Activated CD4-positive, alpha-beta T cell treated with anti-CD3 and anti-CD28 coated beads, Interleukin-2, amount 10 ng/mL, durations not matched to agents 24 days and 14 days (primary cell): ENCODE data around the gene ZMAT3. TPM values are rescaled to one million over a fixed set of nuclear protein-coding genes. Genes with fewer than 3 reads are reported as not detected.
A peak's percentile ranks its signal among the peaks of the same experiment; 100 is the strongest.
"Not testable (repeated sequence)": the region's sequence is repeated elsewhere in the genome, so short reads cannot be mapped to it uniquely, and the experiment has no call there.

Source experiments
- DNase-seq: peaks from one replicate; pipeline ENCODE4 v3.0.0; 2022
- H3K27ac Mint-ChIP-seq: one replicate; pipeline ENCODE4 v1.8.0; 2022; ENCODE audit warnings: mild to moderate bottlenecking, mixed read lengths
- H3K27me3 Mint-ChIP-seq: one replicate; pipeline ENCODE4 v1.8.0; 2022; ENCODE audit warnings: mixed read lengths
- H3K36me3 Mint-ChIP-seq: one replicate; pipeline ENCODE4 v1.8.0; 2022; ENCODE audit warnings: low read depth, mild to moderate bottlenecking, mixed read lengths
- H3K4me1 Mint-ChIP-seq: one replicate; pipeline ENCODE4 v1.8.0; 2021; ENCODE audit warnings: mixed read lengths
- H3K4me3 Mint-ChIP-seq: one replicate; pipeline ENCODE4 v1.8.0; 2022; ENCODE audit warnings: mild to moderate bottlenecking, moderate library complexity, mixed read lengths
- H3K9me3 Mint-ChIP-seq: one replicate; pipeline ENCODE4 v1.8.0; 2021; ENCODE audit warnings: mixed read lengths
- intact Hi-C: fragments of 100-400 bp; cut with micrococcal nuclease; formaldehyde crosslinking; loops from one replicate; pipeline ENCODE4 v1.15.1; 2023
- total RNA-seq: library from RNA; stranded (reverse); gene quantifications from 2 replicates; pipeline ENCODE4 v1.2.3, GENCODE V29; 2022

ZMAT3 gene
- total RNA-seq, 1 donor from 2014 or later: 11.8 TPM

GRCh38 chr3:179046497-179047353 lies 24.9 kb downstream of the ZMAT3 start:
- intact Hi-C loops: no loop called here
- H3K4me3 Mint-ChIP-seq: no peak overlapping the region
- H3K36me3 Mint-ChIP-seq: peaks cover 45% of the 10 kb centered on the region
- peaks cover 31% of the 10 kb centered on the region for H3K4me1 Mint-ChIP-seq
- H3K9me3 Mint-ChIP-seq: peaks cover 9% of the 10 kb centered on the region
- no peaks in the 10 kb centered on the region for H3K27me3 Mint-ChIP-seq
- no peak overlapping the region for H3K27ac Mint-ChIP-seq
- no peak for DNase-seq

DNA sequence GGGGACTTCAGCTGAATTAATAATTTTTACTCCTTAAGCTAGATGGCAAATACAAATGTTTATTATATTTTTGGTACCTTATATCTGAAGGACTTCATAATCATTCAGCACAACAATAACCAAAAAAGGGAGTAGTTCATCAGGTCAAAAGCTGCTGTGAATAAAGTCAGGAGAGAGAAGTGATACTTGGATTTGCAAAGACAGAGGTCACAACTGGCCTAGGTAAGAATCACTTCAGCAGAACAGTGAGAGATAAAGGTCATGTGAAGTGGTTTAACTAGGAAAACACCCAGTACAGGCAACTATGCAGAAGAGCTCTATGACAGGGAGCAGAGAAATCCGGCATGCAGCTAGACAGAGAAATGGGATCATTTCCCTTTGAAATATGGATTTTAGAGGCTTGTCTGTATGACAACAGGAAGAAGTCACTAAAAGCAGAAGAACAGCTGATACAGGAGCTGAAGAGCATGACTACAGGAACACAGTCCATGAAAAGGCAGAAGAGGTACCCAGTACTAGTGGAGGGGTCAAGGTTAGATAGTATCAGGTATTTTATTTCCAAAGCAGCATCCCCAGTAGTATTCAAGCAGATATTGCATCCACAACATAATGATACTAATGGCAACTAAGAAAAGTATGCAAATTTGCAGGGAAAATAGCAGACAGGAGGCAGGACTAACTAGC lies 25.7 kb downstream of the ZMAT3 start:
- H3K4me1 Mint-ChIP-seq: peaks cover 33% of the 10 kb centered on the region
- H3K27ac Mint-ChIP-seq: no peak overlapping the region
- H3K4me3 Mint-ChIP-seq: no peak overlapping the region
- intact Hi-C loops: no loop called here
- DNase-seq: no peak
- peaks cover 48% of the 10 kb centered on the region for H3K36me3 Mint-ChIP-seq
- H3K27me3 Mint-ChIP-seq: no peaks in the 10 kb centered on the region
- peaks cover 12% of the 10 kb centered on the region for H3K9me3 Mint-ChIP-seq

DNA sequence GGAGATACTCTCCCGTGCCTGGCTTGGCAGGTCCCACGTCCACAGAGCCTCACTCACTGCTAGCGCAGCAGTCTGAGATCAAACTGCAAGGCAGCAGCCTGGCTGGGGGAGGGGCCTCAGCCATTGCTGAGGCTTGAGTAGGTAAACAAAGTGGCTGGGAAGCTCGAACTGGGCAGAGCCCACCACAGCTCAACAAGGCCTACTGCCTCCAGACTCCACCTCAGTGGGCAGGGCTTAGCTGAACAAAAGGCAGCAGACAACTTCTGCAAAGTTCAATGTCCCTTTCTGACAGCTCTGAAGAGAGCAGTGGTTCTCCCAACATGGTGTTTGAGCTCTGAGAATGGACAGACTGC lies 32.7 kb downstream of the ZMAT3 start:
- H3K9me3 Mint-ChIP-seq, H3K27me3 Mint-ChIP-seq, intact Hi-C loops: not testable (repeated sequence)
- peak overlapping the region; percentile 12 for H3K27ac Mint-ChIP-seq
- peak overlapping the region; percentile 65 for H3K4me3 Mint-ChIP-seq
- peak; percentile 69 for DNase-seq
- H3K4me1 Mint-ChIP-seq: peaks cover 17% of the 10 kb centered on the region
- peaks cover 31% of the 10 kb centered on the region for H3K36me3 Mint-ChIP-seq

GRCh38 chr3:179038216-179038898 lies 33.3 kb downstream of the ZMAT3 start:
- Mint-ChIP-seq H3K36me3 (peaks cover 26% of the 10 kb centered on the region), H3K4me3 (peak overlapping the region; percentile 65), H3K27me3 (no peaks in the 10 kb centered on the region), H3K27ac (peak overlapping the region; percentile 59), H3K4me1 (peaks cover 17% of the 10 kb centered on the region), H3K9me3 (peaks cover 7% of the 10 kb centered on the region)
- intact Hi-C loops: no loop called here
- peak; percentile 63 for DNase-seq

DNA sequence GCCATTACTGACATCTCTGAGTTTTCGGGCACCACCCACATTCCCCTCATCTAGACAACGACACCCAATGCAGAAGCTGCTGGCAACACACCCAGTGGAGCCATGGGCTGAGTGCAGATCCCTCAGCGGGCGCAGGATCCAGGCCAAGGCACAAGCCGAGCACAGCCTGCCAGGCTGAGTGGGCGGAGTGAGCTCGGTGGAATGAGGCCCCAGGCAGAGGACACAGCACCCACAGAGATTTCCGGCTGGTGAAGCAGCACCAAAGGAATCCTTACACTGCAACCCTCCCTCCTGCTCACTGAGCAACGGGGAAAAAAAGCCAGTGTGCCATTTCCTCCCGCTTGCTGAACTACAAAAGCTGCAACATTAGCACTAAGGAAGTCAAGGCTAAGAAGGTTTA lies 34.3 kb downstream of the ZMAT3 start:
- DNase-seq: peak; percentile 88
- intact Hi-C loops: loop anchor here (1.0 to 2.0 kb wide), 5 partner anchors 10 to 112 kb away; partner anchors contain the start of gene ZMAT3
- Mint-ChIP-seq H3K27ac (peak overlapping the region; percentile 59), H3K27me3 (no peaks in the 10 kb centered on the region), H3K4me1 (peaks cover 15% of the 10 kb centered on the region), H3K9me3 (peaks cover 7% of the 10 kb centered on the region), H3K4me3 (peak overlapping the region; percentile 65), H3K36me3 (peaks cover 20% of the 10 kb centered on the region)

DNA sequence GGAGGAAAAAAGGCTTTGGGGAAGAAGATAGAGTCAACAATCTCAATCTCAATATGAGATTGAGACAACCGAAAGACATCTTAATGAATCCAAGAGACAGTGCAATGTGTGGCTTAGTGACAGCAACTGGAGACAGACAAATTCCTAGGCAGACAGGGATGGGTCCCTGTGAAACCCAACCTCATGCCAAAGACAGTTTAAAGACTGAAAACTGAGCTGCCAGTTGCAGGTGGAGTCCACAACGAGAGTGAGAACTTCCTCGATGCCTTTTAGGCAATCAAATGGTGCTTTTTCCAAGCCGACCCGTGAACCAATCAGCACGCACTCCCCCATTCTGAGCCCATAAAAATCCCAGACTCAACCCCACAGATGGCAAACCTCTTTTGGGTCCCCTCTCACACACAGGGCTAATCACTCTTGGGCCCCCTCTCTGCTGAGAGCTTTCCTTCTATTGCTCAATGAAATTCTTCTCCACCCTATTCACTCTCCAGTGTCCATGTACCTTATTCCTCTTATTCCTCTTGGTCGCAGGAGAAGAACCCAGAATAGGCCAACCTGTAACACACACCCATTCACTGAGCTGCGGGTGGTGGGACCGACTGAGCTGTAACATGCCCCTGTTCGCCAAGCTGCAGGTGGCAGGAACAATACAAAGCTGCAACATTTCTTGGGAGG lies 34.8 kb downstream of the ZMAT3 start:
- DNase-seq: no peak
- no peaks in the 10 kb centered on the region for H3K27me3 Mint-ChIP-seq
- intact Hi-C loops: loop anchor here (1.0 to 2.0 kb wide), 5 partner anchors 9 to 113 kb away; partner anchors contain the start of gene ZMAT3
- H3K4me3 Mint-ChIP-seq: peak overlapping the region; percentile 65
- H3K4me1 Mint-ChIP-seq: peaks cover 15% of the 10 kb centered on the region
- peak overlapping the region; percentile 59 for H3K27ac Mint-ChIP-seq
- H3K9me3 Mint-ChIP-seq: peaks cover 7% of the 10 kb centered on the region
- H3K36me3 Mint-ChIP-seq: peaks cover 16% of the 10 kb centered on the region

- Mint-ChIP-seq H3K27ac (no peak overlapping the region), H3K27me3 (no peaks in the 10 kb centered on the region), H3K36me3 (peaks cover 13% of the 10 kb centered on the region), H3K4me1 (peaks cover 13% of the 10 kb centered on the region), H3K9me3 (peaks cover 3% of the 10 kb centered on the region), H3K4me3 (no peak overlapping the region)
- DNase-seq: no peak
- intact Hi-C loops: loop anchor here (2.0 kb wide), 2 partner anchors 15 to 35 kb away; partner anchors contain the start of gene ZMAT3
Measured at GRCh38 chr3:179036226-179036625, 35.4 kb downstream of the ZMAT3 start.

- Mint-ChIP-seq H3K4me3 (no peak overlapping the region), H3K27me3 (no peaks in the 10 kb centered on the region), H3K9me3 (no peaks in the 10 kb centered on the region), H3K4me1 (peaks cover 6% of the 10 kb centered on the region), H3K27ac (no peak overlapping the region), H3K36me3 (peaks cover 12% of the 10 kb centered on the region)
- intact Hi-C loops: no loop called here
- no peak for DNase-seq
Measured at GRCh38 chr3:179035232-179035631, 36.4 kb downstream of the ZMAT3 start.

DNA sequence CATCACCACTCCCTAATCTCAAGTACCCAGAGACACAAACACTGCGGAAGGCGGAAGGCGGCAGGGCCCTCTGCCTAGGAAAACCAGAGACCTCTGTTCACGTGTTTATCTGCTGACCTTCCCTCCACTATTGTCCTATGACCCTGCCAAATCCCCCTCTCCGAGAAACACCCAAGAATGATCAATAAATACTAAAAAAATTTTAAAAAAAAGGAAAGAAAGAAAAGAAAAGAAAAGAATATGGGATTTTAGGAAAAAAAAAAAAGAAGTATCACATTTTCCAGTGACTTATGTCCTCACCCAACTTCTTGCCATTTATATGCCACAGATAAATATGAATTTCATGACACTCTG lies 38.3 kb downstream of the ZMAT3 start:
- H3K27ac Mint-ChIP-seq, DNase-seq, H3K27me3 Mint-ChIP-seq, H3K4me1 Mint-ChIP-seq, H3K9me3 Mint-ChIP-seq, intact Hi-C loops, H3K4me3 Mint-ChIP-seq: not testable (repeated sequence)
- peaks cover 13% of the 10 kb centered on the region for H3K36me3 Mint-ChIP-seq

- intact Hi-C loops, H3K27ac Mint-ChIP-seq, H3K4me3 Mint-ChIP-seq, H3K9me3 Mint-ChIP-seq, DNase-seq, H3K27me3 Mint-ChIP-seq: not testable (repeated sequence)
- Mint-ChIP-seq H3K36me3 (peaks cover 11% of the 10 kb centered on the region), H3K4me1 (peaks cover 10% of the 10 kb centered on the region)
Measured at GRCh38 chr3:179032454-179033303, 38.9 kb downstream of the ZMAT3 start.

GRCh38 chr3:179029096-179029495 lies 42.5 kb downstream of the ZMAT3 start:
- intact Hi-C loops: no loop called here
- Mint-ChIP-seq H3K36me3 (peaks cover 8% of the 10 kb centered on the region), H3K4me1 (peaks cover 12% of the 10 kb centered on the region), H3K27me3 (no peaks in the 10 kb centered on the region), H3K27ac (no peak overlapping the region), H3K9me3 (no peaks in the 10 kb centered on the region), H3K4me3 (no peak overlapping the region)
- DNase-seq: no peak

- H3K27ac Mint-ChIP-seq: peak overlapping the region; percentile 29
- no peaks in the 10 kb centered on the region for H3K9me3 Mint-ChIP-seq
- DNase-seq: no peak
- no peaks in the 10 kb centered on the region for H3K27me3 Mint-ChIP-seq
- H3K4me1 Mint-ChIP-seq: peaks cover 12% of the 10 kb centered on the region
- peaks cover 12% of the 10 kb centered on the region for H3K36me3 Mint-ChIP-seq
- H3K4me3 Mint-ChIP-seq: no peak overlapping the region
- intact Hi-C loops: no loop called here
Measured at GRCh38 chr3:179028408-179028807, 43.2 kb downstream of the ZMAT3 start.
